HL-60/S4 (cell line): Measurements from ENCODE around the gene SIPA1L3.
"Not testable (repeated sequence)": the region's sequence is repeated elsewhere in the genome, so short reads cannot be mapped to it uniquely, and the experiment has no call there.

Source experiments
- in situ Hi-C: fragments of 300-500 bp; cut with MboI; formaldehyde crosslinking; loops from 2 replicates; pipeline ENCODE4 v1.14.3; 2022; ENCODE audit warnings: low sequenced_read_pairs

Gene SIPA1L3

GRCh38 chr19:38017401-38018151 lies 110.6 kb downstream of the SIPA1L3 start:
- in situ Hi-C loops = no loop called here

GRCh38 chr19:38018694-38019395 lies 111.8 kb downstream of the SIPA1L3 start:
- in situ Hi-C loops = no loop called here

GRCh38 chr19:38019396-38019724 lies 112.4 kb downstream of the SIPA1L3 start:
- in situ Hi-C loops = no loop called here

GRCh38 chr19:38020311-38020710 lies 113.3 kb downstream of the SIPA1L3 start:
- in situ Hi-C loops = no loop called here

- in situ Hi-C loops = no loop called here
Observed at GRCh38 chr19:38021352-38021751, 114.3 kb downstream of the SIPA1L3 start.

GRCh38 chr19:38022791-38023670 lies 116.0 kb downstream of the SIPA1L3 start:
- in situ Hi-C loops = no loop called here

GRCh38 chr19:38023671-38024541 lies 116.9 kb downstream of the SIPA1L3 start:
- in situ Hi-C loops = no loop called here

- in situ Hi-C loops = no loop called here
Observed at GRCh38 chr19:38024992-38025908, 118.2 kb downstream of the SIPA1L3 start.

GRCh38 chr19:38025909-38026307 lies 118.9 kb downstream of the SIPA1L3 start:
- in situ Hi-C loops = no loop called here

- in situ Hi-C loops = no loop called here
Observed at GRCh38 chr19:38028913-38029510, 122.0 kb downstream of the SIPA1L3 start.

- in situ Hi-C loops = not testable (repeated sequence)
Observed at GRCh38 chr19:38030001-38030400, 123.0 kb downstream of the SIPA1L3 start.

GRCh38 chr19:38030686-38031422 lies 123.8 kb downstream of the SIPA1L3 start:
- in situ Hi-C loops = no loop called here

- in situ Hi-C loops = no loop called here
Observed at GRCh38 chr19:38031423-38031770, 124.4 kb downstream of the SIPA1L3 start.

GRCh38 chr19:38032151-38032550 lies 125.1 kb downstream of the SIPA1L3 start:
- in situ Hi-C loops = no loop called here

GRCh38 chr19:38032951-38033350 lies 125.9 kb downstream of the SIPA1L3 start:
- in situ Hi-C loops = no loop called here

- in situ Hi-C loops = no loop called here
Observed at GRCh38 chr19:38033658-38034491, 126.9 kb downstream of the SIPA1L3 start.

- in situ Hi-C loops = no loop called here
Observed at GRCh38 chr19:38034492-38034860, 127.5 kb downstream of the SIPA1L3 start.
